H1 (cell line): ENCODE measurements around the gene CFAP44. TPM values are rescaled to one million over a fixed set of nuclear protein-coding genes. Genes with fewer than 3 reads are reported as not detected.

ENCODE experiments used
- CTCF ChIA-PET: fragments of 300-600 bp; sonication (Branson Sonifier 250); formaldehyde crosslinking; loops from one replicate; lab custom pipeline; 2021; ENCODE audit not compliant: partially characterized antibody; lab: Charles Lee
- POLR2A ChIA-PET: fragments of 300-600 bp; sonication (Branson Sonifier 250); formaldehyde crosslinking; loops from one replicate; lab custom pipeline; 2021; ENCODE audit warnings: inconsistent platforms; ENCODE audit not compliant: partially characterized antibody; lab: Charles Lee
- DNase-seq, 2 experiments: peaks; one replicate each; pipeline versions ENCODE4 v3.0.0 to v3.0.0-alpha.2; 2010 to 2022; ENCODE audit warnings: low spot score in 2 of 2, low read depth in 1 of 2, mixed read lengths in 1 of 2
- FAIRE-seq: peaks from 2 replicates; lab custom pipeline; 2011; peaks lifted over from hg19 to GRCh38; lab: Jason Lieb, UNC
- H2AFZ ChIP-seq: 2 replicates; pipeline ENCODE4 v1.8.1; 2012; ENCODE audit warnings: low read length, inconsistent platforms
- H2AK5ac ChIP-seq: 2 replicates; pipeline ENCODE4 v1.6.1; 2013; ENCODE audit warnings: low read depth, low read length
- H2BK120ac ChIP-seq: replicated peaks from 2 replicates; pipeline ENCODE3; 2013; ENCODE audit warnings: low read depth, low read length, inconsistent platforms
- H2BK12ac ChIP-seq: 2 replicates; pipeline ENCODE4 v1.6.1; 2013; ENCODE audit warnings: low read depth, low read length
- H2BK15ac ChIP-seq: 2 replicates; pipeline ENCODE4 v1.6.1; 2013; ENCODE audit warnings: low read length
- H2BK20ac ChIP-seq: 2 replicates; pipeline ENCODE4 v1.6.1; 2013; ENCODE audit warnings: low read length
- H2BK5ac ChIP-seq: 2 replicates; pipeline ENCODE4 v1.6.1; 2013; ENCODE audit warnings: low read depth, low read length
- H3K14ac ChIP-seq: 2 replicates; pipeline ENCODE4 v1.6.1; 2013; ENCODE audit warnings: inconsistent platforms; ENCODE audit not compliant: insufficient read length
- H3K18ac ChIP-seq: 2 replicates; pipeline ENCODE4 v1.6.1; 2013; ENCODE audit warnings: low read length; ENCODE audit errors: extremely low read depth
- H3K23ac ChIP-seq: 2 replicates; pipeline ENCODE4 v1.6.1; 2013; ENCODE audit warnings: inconsistent platforms; ENCODE audit not compliant: insufficient read length
- H3K23me2 ChIP-seq: 2 replicates; pipeline ENCODE4 v1.6.1; 2013; ENCODE audit warnings: low read depth, low read length
- H3K27ac ChIP-seq: 2 replicates; pipeline ENCODE4 v1.6.1; 2011; ENCODE audit warnings: low read depth, low read length, inconsistent platforms
- H3K27me3 ChIP-seq, 4 experiments: replicated peaks in 1 of 4; 1 replicate in 1 of 4; 2 replicates in 3 of 4; pipeline versions ENCODE4 v1.6.1 to v1.8.1; 2011 to 2013; ENCODE audit warnings: low read length in 3 of 4, mild to moderate bottlenecking in 3 of 4, inconsistent platforms in 2 of 4, mixed read lengths in 2 of 4, moderate library complexity in 1 of 4; ENCODE audit not compliant: control insufficient read depth in 3 of 4, insufficient read depth in 3 of 4; ENCODE audit errors: extremely low read depth in 1 of 4
- H3K36me3 ChIP-seq, 4 experiments: 2 replicates each; pipeline versions ENCODE4 v1.6.1 to v1.8.1; 2011 to 2013; ENCODE audit warnings: mild to moderate bottlenecking in 4 of 4, low read length in 3 of 4, moderate library complexity in 2 of 4, control low read depth in 1 of 4, inconsistent platforms in 1 of 4; ENCODE audit not compliant: insufficient read depth in 4 of 4, control insufficient read depth in 2 of 4
- H3K4ac ChIP-seq: replicated peaks from 2 replicates; pipeline ENCODE3; 2013; ENCODE audit warnings: low read length, low read depth, mixed read lengths, inconsistent platforms; ENCODE audit not compliant: insufficient read length
- H3K4me1 ChIP-seq, 4 experiments: replicated peaks in 1 of 4; 1 replicate in 1 of 4; 2 replicates in 3 of 4; pipeline versions ENCODE4 v1.6.1 to v1.8.1; 2011 to 2013; ENCODE audit warnings: low read length in 3 of 4, inconsistent platforms in 2 of 4, mixed read lengths in 1 of 4; ENCODE audit not compliant: insufficient read depth in 4 of 4, control insufficient read depth in 3 of 4
- H3K4me2 ChIP-seq, 2 experiments: 2 replicates each; pipeline versions ENCODE4 v1.6.1 to v1.8.1; 2011 to 2013; ENCODE audit warnings: low read depth in 2 of 2, low read length in 2 of 2, control low read depth in 1 of 2, inconsistent platforms in 1 of 2, mild to moderate bottlenecking in 1 of 2; ENCODE audit not compliant: insufficient read depth in 1 of 2
- H3K4me3 ChIP-seq, 4 experiments: fragments of 200-600, 300-600 bp in 1 of 4; sonication (generic), shearing (Covaris generic), sonication (Bioruptor Twin) in 1 of 4; 2 replicates each; pipeline versions ENCODE4 v1.5.1 to v1.8.1; 2011 to 2016; ENCODE audit warnings: low read length in 4 of 4, low read depth in 3 of 4, control low read depth in 2 of 4, inconsistent platforms in 2 of 4, mild to moderate bottlenecking in 2 of 4, mixed read lengths in 1 of 4, moderate library complexity in 1 of 4; ENCODE audit not compliant: insufficient read depth in 2 of 4; ENCODE audit errors: extremely low read depth in 1 of 4
- H3K56ac ChIP-seq: replicated peaks from 2 replicates; pipeline ENCODE3; 2013; ENCODE audit warnings: low read depth, mild to moderate bottlenecking, mixed read lengths, low read length, inconsistent platforms; ENCODE audit not compliant: insufficient read length
- H3K79me1 ChIP-seq: 2 replicates; pipeline ENCODE4 v1.6.1; 2013; ENCODE audit warnings: low read depth, low read length, control low read depth
- H3K79me2 ChIP-seq, 2 experiments: 2 replicates each; pipeline versions ENCODE4 v1.6.1 to v1.8.1; 2012 to 2013; ENCODE audit warnings: low read length in 2 of 2, mild to moderate bottlenecking in 2 of 2, inconsistent platforms in 1 of 2; ENCODE audit not compliant: insufficient read depth in 2 of 2, control insufficient read depth in 1 of 2
- H3K9ac ChIP-seq, 4 experiments: replicated peaks in 1 of 4; 1 replicate in 1 of 4; 2 replicates in 3 of 4; pipeline versions ENCODE4 v1.6.1 to v1.8.1; 2011 to 2013; ENCODE audit warnings: low read depth in 3 of 4, low read length in 3 of 4, control low read depth in 2 of 4, mild to moderate bottlenecking in 2 of 4, moderate library complexity in 2 of 4, inconsistent platforms in 1 of 4; ENCODE audit errors: extremely low read depth in 1 of 4
- H3K9me3 ChIP-seq, 2 experiments: 2 replicates each; pipeline versions ENCODE4 v1.6.1 to v1.8.1; 2012 to 2013; ENCODE audit warnings: mild to moderate bottlenecking in 2 of 2, moderate library complexity in 2 of 2, control low read depth in 1 of 2, inconsistent platforms in 1 of 2, low read depth in 1 of 2, low read length in 1 of 2, mixed read lengths in 1 of 2; ENCODE audit not compliant: insufficient read depth in 2 of 2
- H4K20me1 ChIP-seq, 2 experiments: replicated peaks in 1 of 2; 2 replicates each; pipeline versions ENCODE3 to v1.8.1; 2011 to 2013; ENCODE audit warnings: inconsistent platforms in 2 of 2, low read length in 2 of 2, mild to moderate bottlenecking in 1 of 2; ENCODE audit not compliant: insufficient read depth in 2 of 2, control insufficient read depth in 1 of 2
- H4K5ac ChIP-seq: 2 replicates; pipeline ENCODE4 v1.6.1; 2013; ENCODE audit warnings: low read length, low read depth, mixed read lengths, inconsistent platforms; ENCODE audit not compliant: insufficient read length
- H4K8ac ChIP-seq: 2 replicates; pipeline ENCODE4 v1.8.0; 2013; ENCODE audit warnings: mild to moderate bottlenecking, moderate library complexity, low read length, inconsistent platforms; ENCODE audit not compliant: insufficient read depth; ENCODE audit errors: extremely low read depth
- H4K91ac ChIP-seq: replicated peaks from 2 replicates; pipeline ENCODE3; 2013; ENCODE audit warnings: low read length, mixed read lengths, inconsistent platforms; ENCODE audit not compliant: insufficient read length
- CREB1 ChIP-seq: IDR thresholded peaks from 2 replicates; pipeline ENCODE4 v1.6.1; 2012; ENCODE audit warnings: inconsistent platforms
- HDAC2 ChIP-seq, 2 experiments: fragments of 300-600 bp in 1 of 2; sonication (generic) in 1 of 2; IDR thresholded peaks; 2 replicates each; pipeline ENCODE4 v1.6.1; 2011 to 2012; ENCODE audit warnings: low read depth in 2 of 2, low read length in 2 of 2, mild to moderate bottlenecking in 2 of 2, moderate library complexity in 2 of 2, borderline replicate concordance in 1 of 2, inconsistent platforms in 1 of 2
- KDM5A ChIP-seq: fragments of 200-600 bp; IDR thresholded peaks from 2 replicates; pipeline ENCODE4 v1.7.1; 2012; ENCODE audit warnings: mild to moderate bottlenecking, low read length, inconsistent platforms, mixed read lengths
- NANOG ChIP-seq: IDR thresholded peaks from 2 replicates; pipeline ENCODE4 v1.6.1; 2011; ENCODE audit warnings: low read length, low read depth, mild to moderate bottlenecking, inconsistent platforms; ENCODE audit not compliant: insufficient read depth, poor library complexity, severe bottlenecking
- NRF1 ChIP-seq: IDR thresholded peaks from 2 replicates; pipeline ENCODE4 v1.6.1; 2011; ENCODE audit warnings: mild to moderate bottlenecking, low read depth, low read length, improper control_type of control experiment
- POLR2A ChIP-seq, 2 experiments: IDR thresholded peaks; 1 replicate in 1 of 2; 2 replicates in 1 of 2; pipeline ENCODE4 v1.6.1; 2011; ENCODE audit warnings: low read depth in 2 of 2, low read length in 2 of 2, mild to moderate bottlenecking in 2 of 2; ENCODE audit errors: control extremely low read depth in 1 of 2
- POU5F1 ChIP-seq: IDR thresholded peaks from 2 replicates; pipeline ENCODE4 v1.6.1; 2011; ENCODE audit warnings: low read depth, mild to moderate bottlenecking, low read length, moderate library complexity
- WGBS, 2 experiments: shearing (Covaris generic) in 1 of 2; methylation state at CpG; one replicate each; pipeline versions ENCODE4 v1.1.6 to v1.1.7; 2013 to 2015; ENCODE audit warnings: low lambda C conversion rate in 2 of 2, mixed read lengths in 2 of 2, inconsistent platforms in 1 of 2, low coverage in 1 of 2, missing lambda C conversion rate in 1 of 2; ENCODE audit not compliant: insufficient replicate concordance in 2 of 2, insufficient coverage in 1 of 2, insufficient read length in 1 of 2; ENCODE audit errors: extremely low coverage in 1 of 2, missing lambda C conversion rate in 1 of 2; 5-methylcytosine and 5-hydroxymethylcytosine counted together
- polyA plus RNA-seq, 7 experiments: library from polyadenylated mRNA; depleted of rRNA in 3 of 7; stranded (reverse) in 5 of 7; unstranded in 2 of 7; fragments of >200 nt in 5 of 7; fragments of 200-250 nt in 2 of 7; gene quantifications; 1 replicate in 5 of 7; 2 replicates in 1 of 7; 4 replicates in 1 of 7; pipeline versions ENCODE4 v1.2.1 to v1.2.3, GENCODE V29; 2011 to 2013; ENCODE audit warnings: missing spikeins in 2 of 7, mixed read lengths in 2 of 7
- total RNA-seq: library from RNA; stranded (reverse); fragmentation: NEBNext Ultra II Directional; extraction: Animal tissue kit (Norgen Biotek cat#: 25700); gene quantifications from 2 replicates; pipeline ENCODE4 v1.2.1, GENCODE V29; 2021
- TF ChIP-seq, protein P1 (sequence below): IDR thresholded peaks from 2 replicates; pipeline ENCODE4 v1.6.1; 2012; ENCODE audit warnings: low read length, inconsistent platforms

Gene CFAP44
- total and polyA plus RNA-seq, 2 of the 8 experiments (the other 6 are each of a cell fraction or from before 2014, with no cell fraction given), result 0.45 to 0.60 TPM

DNA sequence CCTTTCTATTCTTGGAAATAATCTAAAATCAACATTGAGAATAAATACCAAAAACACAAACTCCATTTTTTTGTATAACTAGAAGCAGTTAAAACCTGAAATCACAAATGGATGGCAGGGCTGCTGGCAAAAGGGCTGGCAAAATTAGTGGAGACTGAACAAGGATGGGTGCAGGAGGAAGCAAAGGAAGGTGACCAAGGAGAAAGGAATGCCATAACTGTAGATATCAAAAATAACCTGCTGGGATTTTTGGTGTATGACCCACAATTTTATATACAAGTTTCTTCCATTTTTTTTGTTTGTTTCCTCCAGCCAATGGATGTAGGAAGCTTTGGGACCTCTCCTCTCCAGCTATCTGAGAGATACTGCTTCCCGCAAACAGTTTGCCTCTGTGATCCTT, 12.7 kb downstream of the CFAP44 start:
- H3K27me3 ChIP-seq, result no peaks in the 10 kb centered on the region
- H4K8ac ChIP-seq, result no peak overlapping the region
- ChIA-PET CTCF (interaction anchor here (0.8 kb wide), 1 partner anchor 159 kb away, joined by 4 read pairs; no protein-coding TSS in a partner anchor), POLR2A (interaction anchor here (0.9 kb wide), 1 partner anchor 12 kb away, joined by 3 read pairs; no protein-coding TSS in a partner anchor)
- H4K5ac ChIP-seq, result no peak overlapping the region
- no peak overlapping the region for H3K18ac ChIP-seq
- H3K4me1 ChIP-seq, result no peaks in the 10 kb centered on the region
- no peak overlapping the region for H3K9ac ChIP-seq
- DNase-seq, result no peak
- H2BK20ac ChIP-seq, result no peak overlapping the region
- H2BK120ac ChIP-seq, result no peak overlapping the region
- no peaks in the 10 kb centered on the region for H3K79me2 ChIP-seq
- H3K27ac ChIP-seq, result no peak overlapping the region
- no peak for TF ChIP-seq CREB1
- TF ChIP-seq HDAC2 (IDR thresholded peaks at IDR 0.05; ENCODE audit: borderline replicate concordance in 1 of 2, low read depth in 2 of 2, low read length in 2 of 2), result no peak
- TF ChIP-seq, protein P1, sequence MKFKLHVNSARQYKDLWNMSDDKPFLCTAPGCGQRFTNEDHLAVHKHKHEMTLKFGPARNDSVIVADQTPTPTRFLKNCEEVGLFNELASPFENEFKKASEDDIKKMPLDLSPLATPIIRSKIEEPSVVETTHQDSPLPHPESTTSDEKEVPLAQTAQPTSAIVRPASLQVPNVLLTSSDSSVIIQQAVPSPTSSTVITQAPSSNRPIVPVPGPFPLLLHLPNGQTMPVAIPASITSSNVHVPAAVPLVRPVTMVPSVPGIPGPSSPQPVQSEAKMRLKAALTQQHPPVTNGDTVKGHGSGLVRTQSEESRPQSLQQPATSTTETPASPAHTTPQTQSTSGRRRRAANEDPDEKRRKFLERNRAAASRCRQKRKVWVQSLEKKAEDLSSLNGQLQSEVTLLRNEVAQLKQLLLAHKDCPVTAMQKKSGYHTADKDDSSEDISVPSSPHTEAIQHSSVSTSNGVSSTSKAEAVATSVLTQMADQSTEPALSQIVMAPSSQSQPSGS, result no peak
- TF ChIP-seq NRF1, result no peak
- TF ChIP-seq POLR2A (IDR thresholded peaks at IDR 0.05; ENCODE audit: control extremely low read depth in 1 of 2, low read depth in 2 of 2, low read length in 2 of 2), result no peak
- TF ChIP-seq POU5F1, result no peak
- TF ChIP-seq NANOG, result no peak
- TF ChIP-seq KDM5A, result no peak
- no peaks in the 10 kb centered on the region for H3K23me2 ChIP-seq
- WGBS, 2 experiments, result 94% methylated on average over 1 of the region's 1 CpG; no CpG with 5 or more reads in 1 of the 2 experiments
- H2BK15ac ChIP-seq, result no peak overlapping the region
- H3K23ac ChIP-seq, result no peak overlapping the region
- H3K9me3 ChIP-seq, result no peaks in the 10 kb centered on the region
- no peak overlapping the region for H2BK12ac ChIP-seq
- no peak overlapping the region for H3K4me2 ChIP-seq
- no peaks in the 10 kb centered on the region for H4K20me1 ChIP-seq
- H3K14ac ChIP-seq, result no peak overlapping the region
- H2BK5ac ChIP-seq, result no peak overlapping the region
- no peak overlapping the region for H2AK5ac ChIP-seq
- no peak overlapping the region for H3K56ac ChIP-seq
- FAIRE-seq, result no peak
- H3K79me1 ChIP-seq, result no peaks in the 10 kb centered on the region
- H3K4ac ChIP-seq, result no peak overlapping the region
- no peak overlapping the region for H4K91ac ChIP-seq
- no peak overlapping the region for H2AFZ ChIP-seq
- H3K4me3 ChIP-seq, result no peak overlapping the region
- H3K36me3 ChIP-seq, result no peaks in the 10 kb centered on the region; a peak in 1 of 8 replicates
